T-cell (primary cell): Measurements from ENCODE around the gene WFDC10A. TPM values are rescaled to one million over a fixed set of nuclear protein-coding genes. Genes with fewer than 3 reads are reported as not detected.

Experiments used
- ATAC-seq, 4 experiments: fragments of 200-7000 bp in 3 of 4; fragments of 150-1000 bp in 1 of 4; cut with Tn5 transposase; replicated peaks in 1 of 4; 1 replicate in 3 of 4; 2 replicates in 1 of 4; pipeline ENCODE4 v1.10.0; 2021; ENCODE audit warnings: moderate library complexity in 3 of 4, mild to moderate bottlenecking in 2 of 4, moderate number of reproducible peaks in 1 of 4
- CTCF ChIA-PET, 2 donors: fragments of 300-600 bp; sonication (Branson Sonifier 250); formaldehyde crosslinking; loops; one replicate each; lab custom pipeline; 2022; ENCODE audit warnings: antibody characterized with exemption in 2 of 2; lab: Charles Lee
- POLR2A ChIA-PET, 2 donors: fragments of 300-600 bp; sonication (Branson Sonifier 250); formaldehyde crosslinking; loops; one replicate each; lab custom pipeline; 2022; ENCODE audit warnings: antibody characterized with exemption in 2 of 2; lab: Charles Lee
- DNase-seq, 35 experiments: peaks; one replicate each; pipeline versions ENCODE4 v3.0.0 to v3.0.0-alpha.2; 2013 to 2023
- H3K27ac ChIP-seq: one replicate; pipeline ENCODE4 v1.5.1; 2013; ENCODE audit warnings: low read length
- H3K27me3 ChIP-seq, 2 experiments: replicated peaks in 1 of 2; 1 replicate in 1 of 2; 2 replicates in 1 of 2; pipeline versions ENCODE4 v1.6.1 to v1.7.0; 2013; ENCODE audit warnings: low read length in 1 of 2, mixed read lengths in 1 of 2; ENCODE audit not compliant: control insufficient read depth in 2 of 2, insufficient read depth in 2 of 2; ENCODE audit errors: extremely low read depth in 1 of 2
- H3K36me3 ChIP-seq, 2 donors: 1 replicate in 1 of 2; 2 replicates in 1 of 2; pipeline versions ENCODE4 v1.6.1 to v1.7.0; 2013; ENCODE audit warnings: low read length in 1 of 2; ENCODE audit not compliant: control insufficient read depth in 2 of 2, insufficient read depth in 1 of 2; ENCODE audit errors: extremely low read depth in 1 of 2
- H3K4me1 ChIP-seq, 2 experiments: 1 replicate in 1 of 2; 2 replicates in 1 of 2; pipeline versions ENCODE4 v1.6.1 to v1.7.0; 2013; ENCODE audit warnings: low read length in 2 of 2, mixed read lengths in 1 of 2; ENCODE audit not compliant: insufficient read depth in 2 of 2, control insufficient read depth in 1 of 2; ENCODE audit errors: extremely low read depth in 1 of 2
- H3K4me3 ChIP-seq, 2 donors: 1 replicate in 1 of 2; 2 replicates in 1 of 2; pipeline versions ENCODE4 v1.5.1 to v1.7.0; 2013; ENCODE audit warnings: mild to moderate bottlenecking in 2 of 2, low read length in 1 of 2, moderate library complexity in 1 of 2; ENCODE audit not compliant: control insufficient read depth in 1 of 2; ENCODE audit errors: extremely low read depth in 1 of 2
- H3K9me3 ChIP-seq: 2 replicates; pipeline ENCODE4 v1.7.0; 2013
- H3K27ac Mint-ChIP-seq, 2 donors: one replicate each; pipeline ENCODE4 v1.8.0; 2020 to 2021; ENCODE audit warnings: mild to moderate bottlenecking in 2 of 2, mixed read lengths in 2 of 2
- H3K27me3 Mint-ChIP-seq, 2 donors: one replicate each; pipeline ENCODE4 v1.8.0; 2021 to 2022; ENCODE audit warnings: mixed read lengths in 2 of 2
- H3K36me3 Mint-ChIP-seq: one replicate; pipeline ENCODE4 v1.8.0; 2021; ENCODE audit warnings: mixed read lengths
- H3K4me1 Mint-ChIP-seq, 3 donors: one replicate each; pipeline ENCODE4 v1.8.0; 2020 to 2022; ENCODE audit warnings: mixed read lengths in 3 of 3, mild to moderate bottlenecking in 1 of 3
- H3K4me3 Mint-ChIP-seq, 3 donors: one replicate each; pipeline ENCODE4 v1.8.0; 2020 to 2022; ENCODE audit warnings: mild to moderate bottlenecking in 3 of 3, mixed read lengths in 3 of 3, moderate library complexity in 3 of 3
- H3K9me3 Mint-ChIP-seq, 3 donors: one replicate each; pipeline ENCODE4 v1.8.0; 2020 to 2022; ENCODE audit warnings: mixed read lengths in 3 of 3
- WGBS: methylation state at CpG from one replicate; pipeline ENCODE4 v1.1.5; 2013; ENCODE audit warnings: missing lambda C conversion rate; ENCODE audit not compliant: insufficient coverage; 5-methylcytosine and 5-hydroxymethylcytosine counted together
- total RNA-seq, 35 experiments: library from RNA in 6 of 35; stranded (reverse) in 6 of 35; fragments of 120-200 nt in 1 of 35; gene quantifications; one replicate each; pipeline versions ENCODE4 v1.2.1 to v1.2.4 and lab custom pipeline; 2013 to 2026

WFDC10A gene
- total RNA-seq, 5 donors from 2014 or later (not counting 1 experiment from before 2014, with no cell fraction given) = not detected

DNA sequence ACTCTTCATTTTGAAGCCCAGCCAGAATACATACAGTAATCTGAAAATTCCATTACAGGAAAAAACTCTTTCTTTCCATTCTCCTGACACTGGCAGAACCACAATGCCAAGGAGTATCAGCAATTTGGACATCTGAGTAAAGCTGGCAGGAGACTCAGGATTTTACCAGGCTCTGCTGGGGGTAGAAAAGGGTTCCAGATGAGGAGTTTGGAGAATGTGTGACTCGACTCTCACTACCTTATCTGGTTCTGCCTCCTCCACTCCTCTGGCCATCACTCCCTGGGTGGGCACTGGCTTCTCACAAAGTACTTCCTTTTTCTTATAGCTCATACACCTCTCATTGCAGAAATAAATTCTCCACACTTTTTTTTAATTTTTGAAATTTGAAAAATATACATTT lies 39.8 kb upstream of the WFDC10A start:
- no peak for DNase-seq

GRCh38 chr20:45592574-45593189 lies 36.9 kb upstream of the WFDC10A start:
- CTCF ChIA-PET = interaction anchor here in 1 of 2 donors (0.7 kb wide), 1 partner anchor 93 kb away, joined by 3 read pairs; no protein-coding TSS in a partner anchor
- H3K4me3 ChIP-seq = no peak overlapping the region
- no peak overlapping the region for H3K27ac ChIP-seq
- H3K36me3 ChIP-seq = no peaks in the 10 kb centered on the region
- no peaks in the 10 kb centered on the region for H3K4me1 ChIP-seq
- 67% methylated on average over 1 of the region's 5 CpGs for WGBS
- ATAC-seq (no peak), DNase-seq (peak in 7 of 35 experiments; percentile 0 to 45 (median 1))
- POLR2A ChIA-PET = no interaction called here
- Mint-ChIP-seq H3K4me3 (no peak overlapping the region), H3K36me3 (no peaks in the 10 kb centered on the region), H3K27ac (peak overlapping the region in 1 of 2 donors; percentile 23), H3K9me3 (no peaks in the 10 kb centered on the region), H3K27me3 (peaks cover 38% of the 10 kb centered on the region in 2 donors), H3K4me1 (no peaks in the 10 kb centered on the region)
- no peaks in the 10 kb centered on the region for H3K9me3 ChIP-seq
- peaks cover 2 to 11% of the 10 kb centered on the region in 2 experiments for H3K27me3 ChIP-seq

More for the DNA sequence above, 39.8 kb upstream of the WFDC10A start:
- POLR2A ChIA-PET = no interaction called here
- Histone ChIP-seq H3K27ac (no peak overlapping the region), H3K9me3 (no peaks in the 10 kb centered on the region), H3K27me3 (peaks cover 2 to 8% of the 10 kb centered on the region in 2 experiments), H3K4me3 (no peak overlapping the region), H3K4me1 (no peaks in the 10 kb centered on the region), H3K36me3 (no peaks in the 10 kb centered on the region)
- CTCF ChIA-PET = no interaction called here
- WGBS = no CpG with 5 or more reads among the region's 1 CpG
- Mint-ChIP-seq H3K9me3 (no peaks in the 10 kb centered on the region), H3K4me1 (no peaks in the 10 kb centered on the region), H3K36me3 (no peaks in the 10 kb centered on the region), H3K27ac (no peak overlapping the region), H3K27me3 (peaks cover 21 to 22% of the 10 kb centered on the region in 2 donors), H3K4me3 (no peak overlapping the region)
- no peak for ATAC-seq

DNA sequence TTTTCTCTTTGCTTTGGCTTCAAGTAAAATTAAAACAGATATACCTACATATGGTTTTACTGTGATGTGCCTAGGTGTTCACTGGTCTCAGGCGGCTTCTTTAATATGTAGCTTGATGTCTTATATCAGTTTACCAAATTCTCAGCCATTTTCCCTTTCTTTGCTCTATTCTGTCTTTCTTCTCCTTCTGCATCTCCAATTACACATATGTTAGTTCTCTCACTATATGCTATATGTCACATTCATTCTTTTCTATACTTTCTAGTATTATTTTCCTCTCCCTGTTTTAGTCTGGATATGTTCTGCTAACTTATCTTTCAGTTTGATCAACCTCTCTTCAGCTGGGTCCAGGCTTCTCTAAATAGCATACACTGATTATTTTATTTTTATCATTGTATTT lies 36.0 kb upstream of the WFDC10A start:
- DNase-seq (no peak), ATAC-seq (no peak)
- H3K27me3 Mint-ChIP-seq = peaks cover 41 to 44% of the 10 kb centered on the region in 2 donors
- Histone ChIP-seq H3K27ac (no peak overlapping the region), H3K27me3 (peaks cover 2 to 9% of the 10 kb centered on the region in 2 experiments), H3K4me1 (no peaks in the 10 kb centered on the region), H3K36me3 (no peaks in the 10 kb centered on the region), H3K4me3 (no peak overlapping the region), H3K9me3 (no peaks in the 10 kb centered on the region)
- no peaks in the 10 kb centered on the region for H3K36me3 Mint-ChIP-seq
- no CpG with 5 or more reads among the region's 1 CpG for WGBS
- H3K27ac Mint-ChIP-seq = no peak overlapping the region
- H3K9me3 Mint-ChIP-seq = no peaks in the 10 kb centered on the region
- H3K4me1 Mint-ChIP-seq = no peaks in the 10 kb centered on the region
- POLR2A ChIA-PET = no interaction called here
- CTCF ChIA-PET = interaction anchor here in 1 of 2 donors (0.7 kb wide), 1 partner anchor 93 kb away, joined by 3 read pairs; no protein-coding TSS in a partner anchor
- H3K4me3 Mint-ChIP-seq = no peak overlapping the region

- H3K27me3 Mint-ChIP-seq = peaks cover 40 to 43% of the 10 kb centered on the region in 2 donors
- no peak overlapping the region for H3K27ac Mint-ChIP-seq
- no peaks in the 10 kb centered on the region for H3K9me3 ChIP-seq
- 100% methylated on average over 1 of the region's 1 CpG for WGBS
- H3K27me3 ChIP-seq = peaks cover 0 to 9% of the 10 kb centered on the region in 2 experiments
- H3K36me3 Mint-ChIP-seq = no peaks in the 10 kb centered on the region
- no peaks in the 10 kb centered on the region for H3K4me1 Mint-ChIP-seq
- H3K27ac ChIP-seq = no peak overlapping the region
- ATAC-seq = no peak
- H3K36me3 ChIP-seq = no peaks in the 10 kb centered on the region
- no peak for DNase-seq
- no peaks in the 10 kb centered on the region for H3K9me3 Mint-ChIP-seq
- POLR2A ChIA-PET = no interaction called here
- CTCF ChIA-PET = no interaction called here
- H3K4me3 Mint-ChIP-seq = no peak overlapping the region
- no peak overlapping the region for H3K4me3 ChIP-seq
- no peaks in the 10 kb centered on the region for H3K4me1 ChIP-seq
Measured at GRCh38 chr20:45595235-45595634, 34.3 kb upstream of the WFDC10A start.

- DNase-seq = no peak
- peaks cover 0 to 4% (median 4%) of the 10 kb centered on the region in 3 donors for H3K4me1 Mint-ChIP-seq
- H3K36me3 ChIP-seq = no peaks in the 10 kb centered on the region
- no peaks in the 10 kb centered on the region for H3K27me3 ChIP-seq
- no peak overlapping the region for H3K27ac ChIP-seq
- no CpG with 5 or more reads among the region's 1 CpG for WGBS
- no peaks in the 10 kb centered on the region for H3K36me3 Mint-ChIP-seq
- no peak overlapping the region for H3K27ac Mint-ChIP-seq
- ChIA-PET CTCF (interaction anchor here in 1 of 2 donors (0.6 kb wide), 1 partner anchor 889 kb away, joined by 3 read pairs; no protein-coding TSS in a partner anchor), POLR2A (no interaction called here)
- H3K4me1 ChIP-seq = no peaks in the 10 kb centered on the region
- ATAC-seq = no peak
- no peak overlapping the region for H3K4me3 Mint-ChIP-seq
- H3K9me3 ChIP-seq = peaks cover 2% of the 10 kb centered on the region
- H3K27me3 Mint-ChIP-seq = peaks cover 25 to 39% of the 10 kb centered on the region in 2 donors
- no peak overlapping the region for H3K4me3 ChIP-seq
- H3K9me3 Mint-ChIP-seq = peaks cover 7 to 19% (median 10%) of the 10 kb centered on the region in 3 donors
Measured at GRCh38 chr20:45607810-45608209, 21.7 kb upstream of the WFDC10A start.

- ATAC-seq (no peak), DNase-seq (no peak)
- POLR2A ChIA-PET = no interaction called here
Measured at GRCh38 chr20:45611054-45611453, 18.5 kb upstream of the WFDC10A start.

More at GRCh38 chr20:45611054-45611453, 18.5 kb upstream of the WFDC10A start:
- Histone ChIP-seq H3K4me3 (no peak overlapping the region), H3K4me1 (no peaks in the 10 kb centered on the region), H3K9me3 (peaks cover 2% of the 10 kb centered on the region), H3K27me3 (no peaks in the 10 kb centered on the region), H3K36me3 (no peaks in the 10 kb centered on the region), H3K27ac (no peak overlapping the region)
- peaks cover 22 to 26% of the 10 kb centered on the region in 2 donors for H3K27me3 Mint-ChIP-seq
- CTCF ChIA-PET = no interaction called here
- no peak overlapping the region for H3K27ac Mint-ChIP-seq
- H3K9me3 Mint-ChIP-seq = peaks cover 6 to 11% (median 7%) of the 10 kb centered on the region in 3 donors
- H3K4me3 Mint-ChIP-seq = no peak overlapping the region
- WGBS = 20% methylated on average over 1 of the region's 4 CpGs
- peaks cover 0 to 2% (median 2%) of the 10 kb centered on the region in 3 donors for H3K4me1 Mint-ChIP-seq
- H3K36me3 Mint-ChIP-seq = no peaks in the 10 kb centered on the region
